NCI-H187 (cell line): ENCODE measurements around the gene GCNT1.

ENCODE experiments used
- DNase-seq, 2 experiments: peaks; one replicate each; lab custom pipeline; 2025; lab: John Stamatoyannopoulos, UW

GCNT1 gene

GRCh38 chr9:76537150-76537646 lies 78.2 kb downstream of the GCNT1 start:
- DNase-seq: no peak

GRCh38 chr9:76539180-76539579 lies 80.2 kb downstream of the GCNT1 start:
- DNase-seq: no peak

GRCh38 chr9:76542360-76542759 lies 83.4 kb downstream of the GCNT1 start:
- DNase-seq: no peak

GRCh38 chr9:76545191-76545590 lies 86.2 kb downstream of the GCNT1 start:
- no peak for DNase-seq

GRCh38 chr9:76552181-76552580 lies 93.2 kb downstream of the GCNT1 start:
- DNase-seq: no peak

GRCh38 chr9:76552751-76553455 lies 93.9 kb downstream of the GCNT1 start:
- DNase-seq: no peak

- DNase-seq: no peak
Measured at GRCh38 chr9:76553680-76554079, 94.7 kb downstream of the GCNT1 start.
